COR-L47 (cell line): Measurements from ENCODE around the gene PLOD1.
A peak's percentile ranks its signal among the peaks of the same experiment; 100 is the strongest.

Source experiments
- DNase-seq: peaks from one replicate; lab custom pipeline; 2025; lab: John Stamatoyannopoulos, UW

The PLOD1 gene

GRCh38 chr1:11979028-11979850 lies 44.7 kb downstream of the PLOD1 start:
- no peak for DNase-seq

- peak; percentile 94 for DNase-seq
Observed at GRCh38 chr1:11979851-11980675, 45.5 kb downstream of the PLOD1 start, which contains the start of gene MFN2. Gene MFN2, plus strand, starts transcription at chr1:11980444. Its CDS starts 8,725 bp downstream, at chr1:11989169.

- DNase-seq = no peak
Observed at GRCh38 chr1:11980676-11980972, 46.1 kb downstream of the PLOD1 start.

GRCh38 chr1:11981378-11982009 lies 47.0 kb downstream of the PLOD1 start:
- DNase-seq = no peak

- no peak for DNase-seq
Observed at GRCh38 chr1:11982010-11982392, 47.5 kb downstream of the PLOD1 start.

GRCh38 chr1:11984121-11984520 lies 49.6 kb downstream of the PLOD1 start:
- DNase-seq = no peak

- DNase-seq = no peak
Observed at GRCh38 chr1:11984576-11984975, 50.1 kb downstream of the PLOD1 start.

GRCh38 chr1:11985171-11985570 lies 50.7 kb downstream of the PLOD1 start:
- DNase-seq = no peak

GRCh38 chr1:11985851-11986250 lies 51.3 kb downstream of the PLOD1 start:
- no peak for DNase-seq

GRCh38 chr1:11989669-11990068 lies 55.2 kb downstream of the PLOD1 start:
- no peak for DNase-seq

- DNase-seq = no peak
Observed at GRCh38 chr1:11990303-11991032, 56.0 kb downstream of the PLOD1 start.

- DNase-seq = no peak
Observed at GRCh38 chr1:11991969-11992676, 57.6 kb downstream of the PLOD1 start.

GRCh38 chr1:11997081-11997850 lies 62.7 kb downstream of the PLOD1 start:
- no peak for DNase-seq

GRCh38 chr1:11998636-11999035 lies 64.1 kb downstream of the PLOD1 start:
- DNase-seq = no peak

- no peak for DNase-seq
Observed at GRCh38 chr1:11999236-11999635, 64.7 kb downstream of the PLOD1 start.

- DNase-seq = no peak
Observed at GRCh38 chr1:12001249-12001917, 66.9 kb downstream of the PLOD1 start.

- DNase-seq = no peak
Observed at GRCh38 chr1:12001996-12002493, 67.5 kb downstream of the PLOD1 start.

GRCh38 chr1:12003762-12004161 lies 69.2 kb downstream of the PLOD1 start:
- DNase-seq = no peak

GRCh38 chr1:12005488-12006166 lies 71.1 kb downstream of the PLOD1 start:
- DNase-seq = no peak
